SJSA1 (cell line): ENCODE measurements around the gene CHN1. TPM values are rescaled to one million over a fixed set of nuclear protein-coding genes. Genes with fewer than 3 reads are reported as not detected.
A peak's percentile ranks its signal among the peaks of the same experiment; 100 is the strongest.

Experiments
- DNase-seq, 2 experiments: peaks; one replicate each; pipeline ENCODE4 v3.0.0-alpha.2; 2015 to 2020; ENCODE audit warnings: low spot score in 2 of 2, low read depth in 1 of 2
- H3K27ac ChIP-seq: fragments of 250-450 bp; sonication (Bioruptor Pico); 2 replicates; pipeline ENCODE4 v1.5.1; 2020; ENCODE audit warnings: mild to moderate bottlenecking, moderate library complexity
- H3K27me3 ChIP-seq: fragments of 250-450 bp; sonication (Bioruptor Pico); replicated peaks from 2 replicates; pipeline ENCODE4 v1.5.1; 2020; ENCODE audit warnings: mild to moderate bottlenecking, moderate library complexity
- H3K36me3 ChIP-seq: fragments of 250-450 bp; sonication (Bioruptor Pico); 2 replicates; pipeline ENCODE4 v1.5.1; 2020; ENCODE audit warnings: mild to moderate bottlenecking
- H3K4me1 ChIP-seq: fragments of 250-450 bp; sonication (Bioruptor Pico); replicated peaks from 2 replicates; pipeline ENCODE4 v1.6.1; 2021; ENCODE audit warnings: mild to moderate bottlenecking
- H3K4me3 ChIP-seq: fragments of 250-450 bp; sonication (Bioruptor Pico); 2 replicates; pipeline ENCODE4 v1.5.1; 2020; ENCODE audit warnings: mild to moderate bottlenecking
- H3K9me3 ChIP-seq: fragments of 250-450 bp; sonication (Bioruptor Pico); replicated peaks from 2 replicates; pipeline ENCODE4 v1.5.1; 2020; ENCODE audit warnings: mild to moderate bottlenecking
- total RNA-seq: library from RNA; depleted of rRNA; stranded (reverse); fragments of >200 nt; shearing (Covaris generic); gene quantifications from 2 replicates; pipeline ENCODE4 v1.2.3, GENCODE V29; 2014

Gene CHN1
- total RNA-seq, 1 experiment from 2014 or later: 35.8 TPM

- H3K36me3 ChIP-seq: no peaks in the 10 kb centered on the region
Measured at GRCh38 chr2:174882416-174882815, 122.8 kb downstream of the CHN1 start.

GRCh38 chr2:174881678-174882077 is 123.5 kb downstream of the CHN1 start:
- Histone ChIP-seq H3K4me1 (peaks cover 5% of the 10 kb centered on the region; the same call in 1 of the 2 replicates), H3K4me3 (no peak overlapping the region), H3K27ac (no peak overlapping the region), H3K36me3 (no peaks in the 10 kb centered on the region), H3K27me3 (no peaks in the 10 kb centered on the region), H3K9me3 (no peaks in the 10 kb centered on the region)
- no peak for DNase-seq

More at GRCh38 chr2:174882416-174882815, 122.8 kb downstream of the CHN1 start:
- no peaks in the 10 kb centered on the region for H3K27me3 ChIP-seq
- no peak overlapping the region for H3K4me3 ChIP-seq
- H3K27ac ChIP-seq: no peak overlapping the region
- no peaks in the 10 kb centered on the region for H3K9me3 ChIP-seq
- H3K4me1 ChIP-seq: peaks cover 5% of the 10 kb centered on the region; the same call in 1 of the 2 replicates
- no peak for DNase-seq

GRCh38 chr2:174878537-174879147 is 126.5 kb downstream of the CHN1 start:
- no peaks in the 10 kb centered on the region for H3K27me3 ChIP-seq
- peak in 1 of 2 experiments; percentile 52 for DNase-seq
- peaks cover 5% of the 10 kb centered on the region; the same call in 1 of the 2 replicates for H3K4me1 ChIP-seq
- H3K9me3 ChIP-seq: no peaks in the 10 kb centered on the region
- peak overlapping the region; percentile 10 for H3K4me3 ChIP-seq
- H3K36me3 ChIP-seq: no peaks in the 10 kb centered on the region
- no peak overlapping the region for H3K27ac ChIP-seq

GRCh38 chr2:174877751-174878150 is 127.4 kb downstream of the CHN1 start:
- no peaks in the 10 kb centered on the region for H3K36me3 ChIP-seq
- DNase-seq: no peak
- no peaks in the 10 kb centered on the region for H3K27me3 ChIP-seq
- peaks cover 5% of the 10 kb centered on the region; the same call in 1 of the 2 replicates for H3K4me1 ChIP-seq
- no peak overlapping the region for H3K4me3 ChIP-seq
- no peaks in the 10 kb centered on the region for H3K9me3 ChIP-seq
- H3K27ac ChIP-seq: no peak overlapping the region

GRCh38 chr2:174877301-174877700 is 127.9 kb downstream of the CHN1 start:
- no peak overlapping the region for H3K4me3 ChIP-seq
- H3K27ac ChIP-seq: no peak overlapping the region
- H3K36me3 ChIP-seq: no peaks in the 10 kb centered on the region
- no peaks in the 10 kb centered on the region for H3K9me3 ChIP-seq
- H3K27me3 ChIP-seq: no peaks in the 10 kb centered on the region
- H3K4me1 ChIP-seq: peaks cover 5% of the 10 kb centered on the region; the same call in 1 of the 2 replicates
- no peak for DNase-seq

- H3K4me1 ChIP-seq: peaks cover 5% of the 10 kb centered on the region; the same call in 1 of the 2 replicates
- H3K9me3 ChIP-seq: no peaks in the 10 kb centered on the region
- no peak for DNase-seq
- no peak overlapping the region for H3K27ac ChIP-seq
- no peaks in the 10 kb centered on the region for H3K27me3 ChIP-seq
- H3K36me3 ChIP-seq: no peaks in the 10 kb centered on the region
- H3K4me3 ChIP-seq: no peak overlapping the region
Measured at GRCh38 chr2:174874085-174874484, 131.1 kb downstream of the CHN1 start.

- Histone ChIP-seq H3K27me3 (no peaks in the 10 kb centered on the region), H3K27ac (no peak overlapping the region), H3K9me3 (no peaks in the 10 kb centered on the region), H3K36me3 (no peaks in the 10 kb centered on the region), H3K4me1 (peaks cover 5% of the 10 kb centered on the region; the same call in 1 of the 2 replicates), H3K4me3 (no peak overlapping the region)
- DNase-seq: no peak
Measured at GRCh38 chr2:174873471-174873870, 131.7 kb downstream of the CHN1 start.

GRCh38 chr2:174870787-174871186 is 134.4 kb downstream of the CHN1 start:
- Histone ChIP-seq H3K27ac (no peak overlapping the region), H3K36me3 (no peaks in the 10 kb centered on the region), H3K4me3 (no peak overlapping the region), H3K27me3 (no peaks in the 10 kb centered on the region), H3K4me1 (no peaks in the 10 kb centered on the region), H3K9me3 (no peaks in the 10 kb centered on the region)
- DNase-seq: no peak

- H3K4me1 ChIP-seq: no peaks in the 10 kb centered on the region
Measured at GRCh38 chr2:174868878-174869277, 136.3 kb downstream of the CHN1 start.

GRCh38 chr2:174866421-174866820 is 138.8 kb downstream of the CHN1 start:
- Histone ChIP-seq H3K36me3 (no peaks in the 10 kb centered on the region), H3K4me1 (no peaks in the 10 kb centered on the region), H3K27ac (no peak overlapping the region), H3K9me3 (no peaks in the 10 kb centered on the region), H3K27me3 (no peaks in the 10 kb centered on the region), H3K4me3 (no peak overlapping the region)
- no peak for DNase-seq

More at GRCh38 chr2:174868878-174869277, 136.3 kb downstream of the CHN1 start:
- H3K27ac ChIP-seq: no peak overlapping the region
- no peaks in the 10 kb centered on the region for H3K9me3 ChIP-seq
- no peaks in the 10 kb centered on the region for H3K36me3 ChIP-seq
- DNase-seq: no peak
- H3K4me3 ChIP-seq: no peak overlapping the region
- H3K27me3 ChIP-seq: no peaks in the 10 kb centered on the region

- no peak overlapping the region for H3K4me3 ChIP-seq
- DNase-seq: no peak
Measured at GRCh38 chr2:174863183-174863582, 142.0 kb downstream of the CHN1 start.

GRCh38 chr2:174859563-174860169 is 145.5 kb downstream of the CHN1 start:
- Histone ChIP-seq H3K4me1 (no peaks in the 10 kb centered on the region; the same call in 1 of the 2 replicates), H3K4me3 (no peak overlapping the region), H3K27ac (no peak overlapping the region), H3K36me3 (no peaks in the 10 kb centered on the region), H3K27me3 (no peaks in the 10 kb centered on the region), H3K9me3 (no peaks in the 10 kb centered on the region)
- DNase-seq: no peak

More at GRCh38 chr2:174863183-174863582, 142.0 kb downstream of the CHN1 start:
- no peaks in the 10 kb centered on the region for H3K27me3 ChIP-seq
- H3K4me1 ChIP-seq: no peaks in the 10 kb centered on the region; the same call in 1 of the 2 replicates
- H3K9me3 ChIP-seq: no peaks in the 10 kb centered on the region
- no peaks in the 10 kb centered on the region for H3K36me3 ChIP-seq
- no peak overlapping the region for H3K27ac ChIP-seq

GRCh38 chr2:174858745-174859144 is 146.4 kb downstream of the CHN1 start:
- no peaks in the 10 kb centered on the region for H3K27me3 ChIP-seq
- no peak for DNase-seq
- no peak overlapping the region for H3K4me3 ChIP-seq
- H3K36me3 ChIP-seq: no peaks in the 10 kb centered on the region
- no peaks in the 10 kb centered on the region; the same call in 1 of the 2 replicates for H3K4me1 ChIP-seq
- H3K27ac ChIP-seq: no peak overlapping the region
- H3K9me3 ChIP-seq: no peaks in the 10 kb centered on the region

GRCh38 chr2:174856447-174856846 is 148.7 kb downstream of the CHN1 start:
- H3K27ac ChIP-seq: no peak overlapping the region
- DNase-seq: no peak
- H3K27me3 ChIP-seq: no peaks in the 10 kb centered on the region
- no peak overlapping the region for H3K4me3 ChIP-seq
- no peaks in the 10 kb centered on the region; the same call in 1 of the 2 replicates for H3K4me1 ChIP-seq
- H3K36me3 ChIP-seq: no peaks in the 10 kb centered on the region
- H3K9me3 ChIP-seq: no peaks in the 10 kb centered on the region
